Adipose tissue (tissue), 3 donors: ENCODE results near the gene DDRGK1. TPM values are rescaled to one million over a fixed set of nuclear protein-coding genes. Genes with fewer than 3 reads are reported as not detected.
"Not testable (repeated sequence)": the region's sequence is repeated elsewhere in the genome, so short reads cannot be mapped to it uniquely, and the experiment has no call there.

Source experiments
- H3K27ac ChIP-seq: one replicate; pipeline ENCODE4 v1.5.1; 2013; ENCODE audit warnings: low read depth, low read length
- WGBS, 3 donors: extraction: QIAGEN DNeasy Blood & Tissue Kit; methylation state at CpG; one replicate each; pipeline ENCODE4 v1.1.7; 2013; 5-methylcytosine and 5-hydroxymethylcytosine counted together
- polyA plus RNA-seq, 3 donors: library from polyadenylated mRNA; stranded (reverse); fragments of 200-250 nt; gene quantifications; one replicate each; pipeline ENCODE4 v1.2.3, GENCODE V29; 2013
- donor health status: healthy with polysubstance abuse.
- donor health status: Bipolar disorder and iron deficiency.
- donor health status: healthy.

Gene DDRGK1
- polyA plus RNA-seq, 3 donors, result 31.8 to 94.9 (median 65.5) TPM

DNA sequence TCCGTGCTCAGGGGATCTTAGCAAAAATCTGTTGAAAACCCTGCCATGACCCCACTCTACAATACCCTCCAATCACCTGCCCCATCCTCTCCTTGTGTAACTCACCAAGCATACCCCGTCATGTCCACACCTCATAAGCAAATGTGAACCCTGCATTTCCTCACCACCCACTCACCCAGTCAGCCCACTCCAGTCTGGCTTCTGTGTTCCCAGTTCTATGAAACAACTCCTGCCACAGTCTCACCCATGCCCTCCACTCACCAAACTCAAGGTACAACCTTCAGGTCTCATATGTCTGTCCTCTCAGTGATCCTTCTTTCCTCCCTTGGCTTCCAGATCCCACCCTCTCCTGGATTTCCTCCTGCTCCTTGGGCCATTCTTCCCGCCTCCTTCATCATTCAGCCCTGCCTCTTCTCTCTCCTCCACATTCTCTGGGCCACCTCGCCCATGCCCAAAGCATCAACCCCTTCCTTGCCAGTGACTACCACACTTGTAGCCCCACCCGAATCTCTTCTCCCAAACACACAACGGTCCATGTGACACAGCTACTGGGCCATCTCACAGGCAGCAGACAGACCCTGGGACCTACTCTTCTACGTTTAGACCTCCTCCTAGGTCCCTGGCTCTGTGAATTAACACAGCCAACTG lies 8.8 kb downstream of the DDRGK1 start:
- no peak overlapping the region for H3K27ac ChIP-seq
- 87 to 91% (median 87%) methylated on average over 7 of the region's 7 CpGs for WGBS, 3 donors

DNA sequence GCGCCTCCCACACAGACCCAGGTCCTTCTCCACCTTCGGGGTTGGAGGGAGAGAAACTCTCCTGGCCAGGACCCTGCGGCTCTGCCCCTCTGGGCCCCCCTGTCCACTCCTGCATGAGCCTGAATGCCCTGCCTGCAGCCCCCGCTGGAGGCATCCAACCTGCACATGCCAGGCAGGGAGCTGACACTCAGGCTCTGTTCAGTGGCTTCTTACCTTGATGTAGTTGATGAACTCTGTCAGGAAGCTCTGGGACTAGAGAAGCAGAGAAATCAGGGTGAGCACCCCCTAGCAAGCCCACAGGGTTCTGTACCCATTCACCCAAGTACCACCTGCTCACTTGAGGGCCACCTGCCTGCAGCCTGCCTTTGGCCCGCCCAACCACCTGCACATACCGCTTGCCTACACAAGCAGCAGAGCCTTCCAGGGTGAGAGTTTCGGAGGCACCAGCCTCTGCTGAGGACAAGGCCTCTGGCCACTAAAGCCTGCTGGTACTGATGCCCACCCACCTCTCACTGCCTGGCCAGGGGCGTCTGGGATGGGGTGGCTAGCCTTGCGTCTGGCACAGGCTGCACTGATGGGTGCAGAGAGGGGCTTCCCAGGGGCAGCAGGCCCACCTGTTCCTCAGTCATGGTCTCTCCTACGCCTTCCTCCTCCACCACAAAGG lies 9.7 kb downstream of the DDRGK1 start:
- no peak overlapping the region for H3K27ac ChIP-seq
- WGBS, 3 donors, result 94 to 96% (median 95%) methylated on average over 10 of the region's 10 CpGs

DNA sequence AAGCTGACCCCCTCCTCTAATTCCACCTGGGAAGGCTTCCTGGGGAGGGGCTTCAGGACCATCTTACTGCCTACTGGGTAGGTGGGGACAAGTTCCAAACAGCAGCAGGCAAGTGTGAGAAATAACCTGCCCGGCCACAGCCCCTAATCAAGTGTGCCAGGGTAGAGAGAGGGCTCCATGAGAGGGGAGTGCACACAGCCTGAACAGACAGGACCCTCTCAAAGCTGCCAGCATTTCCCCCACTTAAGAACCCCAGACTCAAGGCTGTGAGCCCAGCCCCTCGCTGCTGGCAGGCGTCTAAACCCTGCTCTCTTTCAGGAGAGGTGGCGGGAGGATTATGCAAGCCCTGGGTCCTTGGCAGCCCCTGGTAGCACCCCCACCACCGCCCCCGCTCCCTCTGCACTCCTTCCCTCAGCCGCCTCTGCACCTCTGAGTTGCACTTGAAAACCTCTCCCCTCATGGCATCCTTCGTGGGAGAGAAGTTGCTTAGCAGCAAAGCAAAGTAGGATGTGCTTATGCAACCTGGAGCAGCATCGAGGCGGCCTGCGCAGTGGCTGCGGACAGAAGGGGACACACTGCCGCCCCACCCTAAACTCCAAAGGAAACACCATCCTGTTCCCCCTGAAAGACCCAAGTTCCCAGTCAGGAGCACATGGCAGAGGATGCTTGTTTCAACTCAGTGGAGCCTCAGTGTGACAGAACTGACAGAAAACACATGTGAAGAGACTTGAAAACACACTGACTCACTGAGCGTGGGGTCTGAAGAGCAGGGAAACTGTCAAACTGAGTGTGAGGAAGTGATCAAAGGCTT lies 10.5 kb downstream of the DDRGK1 start:
- H3K27ac ChIP-seq, result no peak overlapping the region
- WGBS, 3 donors, result 84 to 91% (median 88%) methylated on average over 14 of the region's 14 CpGs

DNA sequence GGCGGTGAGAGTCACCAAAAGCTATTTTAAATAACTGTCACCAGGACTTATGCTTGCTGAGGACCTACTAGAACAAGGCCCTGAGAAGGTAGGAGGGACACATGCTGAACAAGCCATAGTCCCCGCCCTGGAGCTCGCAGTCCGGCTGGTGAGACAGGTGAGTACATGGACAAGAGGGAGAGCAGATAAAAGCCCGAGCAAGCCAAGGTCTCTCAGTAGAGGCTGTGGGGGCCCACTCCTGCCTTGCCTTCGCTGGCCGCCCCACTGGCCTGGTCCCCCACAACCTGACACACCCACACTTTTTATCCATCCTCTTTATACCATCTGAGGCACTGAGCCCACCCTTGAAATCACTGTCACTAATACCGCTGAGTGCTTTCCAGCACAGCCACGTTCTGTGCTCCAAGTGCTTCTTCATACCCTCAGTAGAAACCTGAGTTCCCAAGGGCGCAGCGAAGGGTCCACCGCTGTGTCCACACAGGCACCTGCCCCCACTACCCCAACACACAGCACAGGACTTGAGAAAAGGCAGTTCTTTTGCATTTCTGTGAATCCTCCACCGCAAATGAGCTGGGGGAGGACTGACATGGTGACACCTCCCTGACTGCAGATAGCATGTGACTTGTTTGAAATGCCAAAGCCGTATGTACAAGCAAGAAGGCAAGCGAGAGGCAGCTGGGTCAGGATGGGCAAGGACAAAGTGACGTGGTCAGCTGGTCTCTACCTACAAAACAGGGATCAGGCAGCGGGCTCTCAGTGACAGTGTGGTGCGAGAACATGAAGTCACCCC lies 12.1 kb downstream of the DDRGK1 start:
- H3K27ac ChIP-seq, result no peak overlapping the region
- 91 to 95% (median 92%) methylated on average over 18 of the region's 18 CpGs for WGBS, 3 donors

DNA sequence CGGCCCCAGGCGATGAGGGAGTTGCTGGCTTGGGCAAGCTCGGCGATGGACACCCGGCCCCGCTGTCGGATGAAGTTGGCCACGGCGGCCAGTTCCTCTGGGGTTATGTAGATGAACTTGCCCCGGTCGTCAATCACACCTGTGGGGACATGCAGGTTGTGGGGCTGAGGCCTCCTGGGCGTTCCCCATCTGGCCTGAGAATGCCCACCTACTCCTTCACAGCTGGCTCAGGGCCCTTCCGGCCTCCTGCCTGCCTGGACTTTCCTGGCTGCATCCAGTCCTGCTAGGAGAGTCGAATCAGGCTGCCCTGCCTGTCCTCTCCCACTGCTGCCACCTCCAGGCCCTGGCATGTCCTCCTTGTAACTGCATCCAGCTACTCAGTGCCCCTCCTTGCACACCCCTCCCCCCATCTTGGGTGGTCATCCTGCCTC lies 13.8 kb downstream of the DDRGK1 start:
- H3K27ac ChIP-seq, result no peak overlapping the region
- 85 to 91% (median 89%) methylated on average over 13 to 14 of the region's 14 CpGs for WGBS, 3 donors

DNA sequence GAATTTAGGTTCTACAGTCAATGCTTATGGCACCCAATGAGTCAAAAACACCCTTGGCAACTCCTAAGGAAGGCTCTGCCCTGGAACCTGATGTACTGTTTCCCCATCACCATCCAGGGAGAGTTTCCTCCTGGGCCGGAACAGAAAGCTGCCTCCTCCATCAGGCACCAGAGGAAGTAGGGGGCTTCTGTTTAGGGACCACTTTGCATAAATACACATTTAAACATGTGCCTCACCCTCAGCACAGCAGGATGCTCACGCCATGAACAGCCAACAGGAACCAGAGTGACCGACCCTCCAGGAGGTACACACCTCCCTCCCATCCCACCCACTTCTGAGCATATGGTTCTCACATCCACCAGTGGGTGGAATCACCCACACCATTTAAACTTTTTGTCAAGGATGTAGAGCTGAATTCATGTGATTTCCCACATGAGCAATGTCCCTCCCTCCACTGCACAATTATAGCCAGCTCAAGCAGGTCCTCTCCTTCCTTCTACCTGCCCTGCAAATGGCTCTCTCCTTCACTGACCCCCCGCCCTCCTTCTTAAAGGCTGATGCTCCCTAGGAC lies 14.8 kb downstream of the DDRGK1 start:
- 78 to 90% (median 86%) methylated on average over 4 of the region's 4 CpGs for WGBS, 3 donors
- no peak overlapping the region for H3K27ac ChIP-seq

DNA sequence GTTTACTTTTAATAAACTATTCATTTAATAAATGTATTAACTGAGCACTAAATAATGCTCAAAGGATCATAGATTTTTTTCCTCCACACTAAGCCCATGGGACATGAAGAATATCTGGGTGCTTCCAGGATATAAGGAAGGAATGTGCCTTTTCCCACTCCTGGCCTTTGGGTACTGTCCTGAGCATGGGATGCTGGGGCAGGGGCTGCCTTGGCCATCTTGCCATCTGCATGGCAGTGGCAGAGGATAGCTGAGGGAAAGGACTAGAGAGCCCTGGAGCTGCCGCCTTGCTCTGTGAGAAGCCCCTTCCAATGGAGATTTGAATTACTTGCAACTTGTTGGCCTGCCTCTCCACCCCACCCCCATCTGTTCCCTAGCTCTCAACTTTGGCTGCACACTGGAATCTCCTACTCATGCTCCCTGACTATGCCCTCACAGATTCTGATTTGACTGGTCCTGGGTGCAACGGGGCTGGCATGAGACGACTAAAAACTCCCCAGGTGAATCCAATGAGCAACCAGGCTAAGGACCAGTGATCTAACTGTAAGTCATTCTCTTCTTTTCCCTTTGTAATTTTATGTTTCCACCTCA lies 15.6 kb downstream of the DDRGK1 start:
- no peak overlapping the region for H3K27ac ChIP-seq
- WGBS, 3 donors, result 89 to 92% (median 90%) methylated on average over 3 of the region's 3 CpGs

DNA sequence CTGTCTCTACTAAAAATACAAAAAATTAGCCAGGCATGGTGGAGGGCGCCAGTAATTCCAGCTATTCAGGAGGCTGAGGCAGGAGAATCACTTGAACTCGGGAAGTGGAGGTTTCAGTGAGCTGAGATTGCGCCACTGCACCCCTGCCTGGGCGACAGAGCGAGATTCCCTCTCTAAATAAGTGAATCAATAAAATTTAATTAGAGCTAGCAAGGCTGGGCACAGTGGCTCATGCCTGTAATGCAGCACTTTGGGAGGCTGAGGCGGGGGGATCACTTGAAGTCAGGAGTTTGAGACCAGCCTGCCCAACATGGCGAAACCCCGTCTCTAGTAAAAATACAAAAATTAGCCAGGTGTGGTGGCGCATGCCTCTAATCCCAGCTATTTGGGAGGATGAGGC lies 16.6 kb downstream of the DDRGK1 start:
- not testable (repeated sequence) for H3K27ac ChIP-seq
- WGBS, 3 donors, result 94 to 96% (median 94%) methylated on average over 9 of the region's 9 CpGs

DNA sequence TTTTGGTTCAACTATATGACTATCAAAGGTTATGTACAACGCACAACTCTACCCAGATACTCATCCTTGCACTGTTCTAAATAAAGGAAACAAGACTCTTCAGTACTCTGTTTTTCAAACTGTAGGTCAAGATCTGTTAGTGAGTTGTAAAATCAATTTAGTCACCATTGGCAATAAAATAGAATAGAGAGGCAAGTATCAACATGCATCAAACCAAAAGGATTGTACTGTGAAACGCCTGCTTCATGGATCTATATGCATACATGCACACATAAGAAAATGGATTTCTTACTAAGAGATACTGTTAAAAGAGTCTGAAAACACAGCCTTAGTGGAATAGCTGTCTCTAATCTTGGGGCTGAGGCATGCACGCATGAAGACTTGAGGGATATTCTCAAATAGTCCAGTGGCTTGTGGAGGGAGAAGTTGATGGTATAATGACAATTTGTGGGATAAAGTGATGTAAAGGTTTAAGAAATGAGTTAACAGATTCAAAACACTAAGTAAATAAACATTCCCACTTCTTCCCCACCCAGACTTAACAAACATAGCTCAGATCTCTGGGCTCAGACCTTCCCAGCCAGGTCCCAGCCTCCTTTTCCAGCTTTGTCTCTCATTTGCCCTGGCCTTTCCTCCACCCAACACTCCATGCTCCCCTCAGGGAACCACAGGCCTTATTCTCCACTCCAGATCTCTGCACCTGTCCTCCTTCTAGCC lies 20.4 kb downstream of the DDRGK1 start:
- H3K27ac ChIP-seq, result no peak overlapping the region
- WGBS, 3 donors, result 92 to 95% (median 95%) methylated on average over 3 of the region's 3 CpGs

DNA sequence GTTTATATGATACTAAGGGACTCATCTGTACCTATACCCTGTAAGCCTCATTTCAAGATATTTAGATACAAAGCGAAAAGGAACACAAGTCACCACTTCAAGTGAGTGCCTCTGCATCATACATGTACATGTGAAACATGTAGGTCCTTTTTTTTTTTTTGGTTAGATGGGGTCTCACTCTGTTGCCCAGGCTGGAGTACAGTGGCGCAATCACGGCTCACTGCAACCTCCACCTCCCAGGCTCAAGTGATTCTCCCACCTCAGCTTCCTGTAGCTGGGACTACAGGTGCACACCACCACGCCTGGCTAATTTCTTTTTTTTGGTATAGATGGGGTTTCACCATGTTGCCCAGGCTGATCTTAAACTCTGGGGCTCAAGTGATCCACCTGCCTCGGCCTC lies 22.1 kb downstream of the DDRGK1 start:
- WGBS, 3 donors, result 94 to 97% (median 96%) methylated on average over 5 of the region's 5 CpGs
- not testable (repeated sequence) for H3K27ac ChIP-seq

DNA sequence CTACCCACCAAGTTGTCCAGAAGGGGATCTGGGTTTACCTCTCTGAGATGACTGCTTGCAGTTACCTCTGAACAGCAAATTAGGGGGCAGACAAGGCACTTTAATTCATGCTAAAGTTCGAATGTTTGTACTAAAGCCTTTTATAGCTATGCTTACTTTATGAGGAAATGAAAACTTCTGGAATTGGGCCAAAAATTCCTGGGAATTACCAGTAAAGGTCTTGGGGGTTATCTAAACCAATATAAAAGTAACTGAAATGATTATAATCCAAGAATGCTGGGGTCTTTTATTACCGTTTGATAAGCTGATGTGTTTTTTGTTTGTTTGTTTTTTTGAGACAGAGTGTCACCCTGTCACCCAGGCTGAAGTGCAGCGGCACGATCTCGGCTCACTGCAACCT lies 23.2 kb downstream of the DDRGK1 start:
- H3K27ac ChIP-seq, result no peak overlapping the region
- WGBS, 3 donors, result 58 to 79% (median 79%) methylated on average over 5 of the region's 5 CpGs

DNA sequence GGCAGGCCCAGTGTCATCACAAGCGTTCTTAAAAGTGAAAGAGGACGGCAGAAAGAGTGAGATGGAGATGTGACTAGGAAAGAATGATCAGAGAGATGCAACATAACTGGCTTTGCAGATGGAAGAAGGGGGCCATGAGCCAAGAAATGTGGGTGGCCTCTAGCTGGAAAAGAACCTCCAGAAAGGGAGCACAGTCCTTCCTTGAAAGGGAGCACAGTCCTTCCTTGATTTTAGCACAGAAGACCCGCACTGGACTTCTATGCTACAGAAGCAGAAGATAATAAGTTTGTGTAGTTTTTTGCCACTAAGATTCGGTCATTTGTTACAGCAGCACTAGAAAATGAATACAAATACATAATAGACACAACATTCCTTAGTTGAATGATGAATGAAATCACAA lies 24.2 kb downstream of the DDRGK1 start:
- no peak overlapping the region for H3K27ac ChIP-seq
- 69 to 84% (median 76%) methylated on average over 4 of the region's 4 CpGs for WGBS, 3 donors

DNA sequence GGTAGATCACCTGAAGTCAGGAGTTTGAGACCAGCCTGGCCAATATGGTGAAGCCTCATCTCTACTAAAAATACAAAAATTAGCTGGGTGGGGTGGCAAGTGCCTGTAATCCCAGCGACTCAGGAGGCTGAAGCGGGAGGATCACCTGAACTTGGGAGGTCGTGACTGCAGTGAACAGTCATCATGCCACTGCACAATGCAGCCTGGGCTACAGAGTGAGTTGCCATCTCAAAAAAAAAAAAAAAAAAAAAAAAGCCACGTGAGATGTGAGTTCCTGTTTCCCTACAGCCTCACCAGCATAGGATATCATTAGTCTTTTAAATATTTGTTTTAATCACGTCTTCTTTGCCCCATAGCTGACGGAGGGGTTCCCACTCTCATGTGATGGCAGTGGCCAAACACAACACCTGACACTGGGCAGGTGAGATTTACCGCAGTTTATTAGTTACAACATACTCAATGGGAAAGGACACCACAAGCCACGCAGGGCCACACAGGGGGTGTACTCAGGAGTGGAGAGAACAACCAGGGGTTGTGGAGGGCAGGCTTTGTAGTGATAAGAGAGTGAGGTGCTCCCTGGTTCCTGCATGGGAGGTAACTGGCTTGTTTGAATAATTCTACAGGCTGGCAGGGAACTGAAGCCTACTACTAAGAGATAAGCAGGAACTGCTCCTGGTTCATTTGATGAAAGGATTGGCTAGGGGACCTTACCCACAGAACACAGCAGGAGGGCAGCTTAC lies 26.6 kb downstream of the DDRGK1 start:
- no peak overlapping the region for H3K27ac ChIP-seq
- 49 to 73% (median 72%) methylated on average over 8 of the region's 8 CpGs for WGBS, 3 donors

DNA sequence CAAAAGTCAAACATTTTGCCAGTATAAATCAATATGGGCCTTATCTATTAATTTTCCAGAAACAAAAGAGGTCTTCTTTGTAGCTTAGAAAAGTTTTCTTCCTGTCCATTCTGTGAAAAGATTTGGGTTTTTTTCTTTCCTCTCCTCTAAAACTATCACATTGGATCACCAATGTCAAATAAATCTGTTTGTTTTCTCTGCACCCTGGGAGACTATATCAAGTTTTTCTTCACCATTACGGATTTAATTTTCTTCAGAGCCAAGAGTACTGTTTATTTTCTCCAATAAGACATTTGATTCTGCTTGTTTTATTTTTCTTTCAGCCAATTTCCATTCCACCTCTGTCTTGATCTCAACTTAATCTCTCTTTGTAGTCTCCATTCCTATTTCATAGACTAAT lies 29.2 kb downstream of the DDRGK1 start:
- 12 to 68% (median 61%) methylated on average over 1 of the region's 1 CpG for WGBS, 3 donors
- H3K27ac ChIP-seq, result no peak overlapping the region

DNA sequence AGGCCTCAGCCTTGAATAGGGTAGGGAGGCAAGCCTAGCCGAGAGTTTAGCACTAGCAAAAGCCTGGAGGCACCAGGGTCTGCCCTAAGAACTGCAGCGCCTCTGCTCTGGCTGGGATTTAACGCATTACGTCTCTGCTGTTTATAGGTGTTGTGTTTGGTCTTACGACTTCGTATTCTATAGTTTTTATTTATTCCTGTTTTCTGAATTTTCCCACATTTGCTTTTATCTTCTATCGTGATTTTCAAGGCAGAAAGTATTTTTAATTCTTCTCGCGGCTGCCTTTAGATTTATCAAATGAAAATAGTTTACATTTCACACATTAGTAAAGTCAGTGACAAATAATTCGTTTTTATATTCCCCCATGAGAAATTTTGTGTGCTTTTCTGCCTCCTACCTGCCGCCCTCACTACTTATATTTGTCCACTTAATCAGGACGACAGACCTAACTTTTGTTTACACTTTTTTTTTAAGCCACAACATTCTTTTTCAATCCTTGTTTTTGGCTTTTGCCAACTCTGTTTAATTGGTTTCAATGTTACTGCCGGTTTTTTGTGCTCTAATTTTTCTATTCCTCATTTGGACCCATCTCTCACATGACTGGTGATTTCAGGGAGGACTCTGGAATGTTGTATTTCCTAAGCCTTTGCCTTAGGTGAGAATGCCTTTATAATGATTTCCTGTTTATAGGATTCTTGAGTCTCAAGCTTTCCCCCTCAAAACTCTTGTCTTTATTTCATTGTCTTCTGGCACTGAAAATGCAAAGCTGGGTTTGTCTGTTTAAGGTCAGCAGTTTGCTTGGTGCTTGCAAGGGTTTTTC lies 29.8 kb downstream of the DDRGK1 start:
- no peak overlapping the region for H3K27ac ChIP-seq
- WGBS, 3 donors, result 6 to 25% (median 13%) methylated on average over 13 of the region's 13 CpGs
